GM13977 (cell line): ENCODE data around the gene MRPL10.

Experiments used
- DNase-seq: peaks from one replicate; pipeline ENCODE4 v3.0.0; 2012; ENCODE audit warnings: low spot score
- CTCF ChIP-seq: IDR thresholded peaks from 2 replicates; pipeline ENCODE4 v1.5.1; 2012; ENCODE audit warnings: mild to moderate bottlenecking, control low read depth; ENCODE audit not compliant: insufficient read depth; ENCODE audit errors: extremely low read depth, missing control alignments
- in situ Hi-C: fragments of 300-500 bp; cut with MboI; formaldehyde crosslinking; loops from one replicate; pipeline ENCODE4 v1.12.0; 2022; ENCODE audit warnings: low sequenced_read_pairs, low pct_unique_long_range_greater_than_20kb, mixed read lengths, inconsistent platforms; ENCODE audit not compliant: unreplicated experiment

Gene MRPL10

DNA sequence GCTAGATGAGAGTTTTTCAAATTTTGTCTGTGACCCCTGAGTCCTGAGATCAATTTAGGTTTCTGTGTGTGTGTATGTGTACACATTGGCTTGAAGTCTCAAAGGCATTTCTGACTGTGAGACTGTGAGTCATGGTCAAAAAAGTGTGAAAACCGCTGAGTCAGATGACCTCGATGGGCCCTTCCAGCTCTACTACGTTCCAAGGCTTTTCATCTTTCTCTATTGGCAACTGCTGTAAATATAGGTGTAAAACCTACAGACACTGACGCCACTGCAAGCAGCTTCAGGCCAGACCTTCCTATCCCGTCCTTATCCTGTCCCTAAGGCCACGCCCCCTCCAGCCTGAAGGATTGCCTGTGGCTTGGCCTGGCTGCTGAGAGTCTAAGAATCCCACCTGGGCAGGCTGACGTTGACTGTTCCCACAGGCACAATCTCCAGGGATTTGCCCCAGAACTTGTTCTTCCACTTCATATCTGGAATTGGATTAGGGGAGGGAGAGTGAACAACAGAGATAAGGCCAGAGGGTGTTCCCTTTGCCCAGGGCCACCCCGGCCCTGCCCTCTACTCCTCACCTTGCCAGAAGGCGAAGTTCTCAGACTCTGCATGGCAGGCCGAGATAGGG, 21.0 kb downstream of the MRPL10 start:
- no peak for TF ChIP-seq CTCF
- in situ Hi-C loops = no loop called here
- no peak for DNase-seq

DNA sequence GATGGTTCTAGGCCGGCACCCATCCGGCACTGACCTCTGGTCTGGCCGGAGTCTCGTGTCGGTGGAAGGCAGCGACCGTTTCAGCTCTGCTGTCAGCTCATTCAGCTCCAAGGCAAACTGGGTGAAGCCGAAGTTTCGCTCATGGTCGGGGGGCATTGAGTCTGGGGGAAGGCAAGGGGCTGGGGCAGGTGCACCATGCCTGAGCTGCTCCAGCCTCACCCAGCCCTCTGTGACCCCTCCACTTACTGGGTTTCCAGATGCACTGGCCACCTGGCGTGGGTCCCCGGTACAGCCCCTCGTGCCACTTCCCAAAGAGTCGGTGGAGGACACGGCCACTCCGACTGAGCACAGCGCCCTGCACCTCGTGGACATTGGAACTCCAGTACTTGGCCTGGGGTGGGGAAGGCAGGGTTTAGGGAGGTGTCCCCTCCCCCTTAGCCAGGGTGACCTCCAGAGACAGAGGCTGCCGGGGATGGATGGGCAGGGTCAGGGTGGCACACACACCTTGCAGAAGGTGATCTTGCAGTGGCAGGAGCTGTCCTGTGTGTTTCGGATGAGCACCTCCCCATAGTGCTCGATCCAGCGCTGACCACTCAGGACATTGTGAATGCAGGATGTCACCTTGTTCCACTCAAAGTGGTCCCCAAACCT, 22.4 kb downstream of the MRPL10 start:
- DNase-seq = no peak
- in situ Hi-C loops = no loop called here
- no peak for TF ChIP-seq CTCF

- in situ Hi-C loops = no loop called here
Observed at GRCh38 chr17:47808036-47808829, 23.1 kb downstream of the MRPL10 start.

GRCh38 chr17:47807421-47807820, 23.9 kb downstream of the MRPL10 start:
- no peak for DNase-seq

More at GRCh38 chr17:47808036-47808829, 23.1 kb downstream of the MRPL10 start:
- no peak for TF ChIP-seq CTCF
- no peak for DNase-seq

DNA sequence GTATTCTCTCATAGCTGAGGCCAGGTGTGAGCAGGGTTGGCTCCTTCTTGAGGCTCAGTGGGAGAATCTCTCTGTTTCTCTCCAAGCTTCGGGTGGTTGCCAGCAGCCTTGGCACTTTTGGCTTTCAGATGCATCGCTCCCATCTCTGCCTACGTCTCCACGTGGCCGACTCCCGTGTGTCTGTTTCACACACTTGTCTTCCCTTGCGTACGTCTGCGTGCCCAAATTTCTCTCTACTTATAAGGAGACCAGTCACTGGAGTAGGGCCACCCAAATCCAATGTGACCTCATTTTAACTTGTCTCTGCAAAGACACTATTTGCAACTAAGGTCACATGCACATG, 24.5 kb downstream of the MRPL10 start:
- TF ChIP-seq CTCF = no peak
- in situ Hi-C loops = no loop called here
- no peak for DNase-seq

More at GRCh38 chr17:47807421-47807820, 23.9 kb downstream of the MRPL10 start:
- in situ Hi-C loops = no loop called here
- no peak for TF ChIP-seq CTCF

DNA sequence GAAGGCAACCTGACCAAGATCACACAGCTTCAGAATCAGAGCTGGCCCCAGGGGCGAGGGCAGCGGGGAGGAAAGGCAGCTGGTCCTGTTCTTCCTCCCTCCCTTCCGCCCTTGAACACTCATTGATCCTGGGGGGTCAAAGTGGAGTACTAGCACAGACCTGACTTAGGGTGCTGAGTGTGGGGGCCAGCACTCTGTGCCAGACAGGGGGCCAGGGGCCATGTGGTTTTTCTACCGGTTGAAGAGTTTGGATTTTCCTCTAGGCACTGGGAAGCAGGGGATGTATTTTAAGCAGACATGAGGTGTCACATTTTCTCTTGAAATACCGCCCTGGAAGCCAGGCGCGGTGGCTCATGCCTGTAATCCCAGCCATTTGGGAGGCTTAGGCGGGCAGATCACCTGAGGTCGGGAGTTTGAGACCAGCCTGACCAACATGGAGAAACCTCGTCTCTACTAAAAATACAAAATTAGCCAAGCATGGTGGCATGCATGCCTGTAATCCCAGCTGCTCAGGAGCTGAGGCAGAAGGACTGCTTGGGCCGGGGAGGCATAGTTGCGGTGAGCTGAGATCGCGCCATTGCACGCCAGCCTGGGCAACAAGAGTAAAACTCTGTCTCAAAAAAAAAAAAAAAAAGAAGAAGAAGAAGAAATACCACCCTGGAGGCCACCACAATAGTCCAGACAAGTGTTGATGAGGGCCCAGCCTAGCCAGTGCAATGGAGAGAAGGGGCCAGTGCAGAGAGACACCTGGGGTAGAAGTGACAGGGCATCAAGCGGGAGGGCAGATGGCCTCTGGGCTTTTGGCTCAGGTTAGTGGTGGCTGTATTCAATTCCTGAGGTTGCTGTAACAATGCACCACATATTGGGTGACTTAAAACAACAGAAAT, 25.1 kb downstream of the MRPL10 start:
- DNase-seq = no peak
- no peak for TF ChIP-seq CTCF
- in situ Hi-C loops = no loop called here
